GM12878 (cell line): ENCODE data around the gene TBCA. TPM values are rescaled to one million over a fixed set of nuclear protein-coding genes. Genes with fewer than 3 reads are reported as not detected.

Experiments
- ATF3 ChIP-seq: IDR thresholded peaks from 2 replicates; pipeline ENCODE4 v1.6.1; 2011; ENCODE audit warnings: low read depth, mild to moderate bottlenecking, low read length, moderate library complexity, borderline replicate concordance; ENCODE audit errors: extremely low read depth
- BACH1 ChIP-seq: fragments of 450-650 bp; IDR thresholded peaks from 2 replicates; pipeline ENCODE4 v1.6.1; 2017; ENCODE audit warnings: mild to moderate bottlenecking, borderline replicate concordance
- CEBPB ChIP-seq, 2 experiments: fragments of 150-350 bp in 1 of 2; IDR thresholded peaks; 2 replicates each; pipeline ENCODE4 v1.6.1; 2012 to 2014; ENCODE audit warnings: low read depth in 2 of 2, low read length in 2 of 2, borderline replicate concordance in 1 of 2, inconsistent platforms in 1 of 2
- CHD2 ChIP-seq: IDR thresholded peaks from 2 replicates; pipeline ENCODE4 v1.6.1; 2011; ENCODE audit warnings: low read depth, low read length, improper control_type of control experiment, borderline replicate concordance
- E4F1 ChIP-seq: fragments of 450-650 bp; IDR thresholded peaks from 2 replicates; pipeline ENCODE4 v1.6.1; 2018; ENCODE audit warnings: borderline replicate concordance, mild to moderate bottlenecking; ENCODE audit not compliant: partially characterized antibody
- EZH2 ChIP-seq: IDR thresholded peaks from 2 replicates; pipeline ENCODE4 v1.6.1; 2012; ENCODE audit warnings: low read depth, mild to moderate bottlenecking, control low read depth, inconsistent platforms, low read length, borderline replicate concordance; ENCODE audit not compliant: control insufficient read depth
- FOXM1 ChIP-seq: IDR thresholded peaks from 2 replicates; pipeline ENCODE4 v1.6.1; 2012; ENCODE audit warnings: low read depth, mild to moderate bottlenecking, inconsistent platforms, low read length, moderate library complexity
- GATAD2B ChIP-seq: fragments of 450-650 bp; conservative IDR thresholded peaks from 2 replicates; pipeline ENCODE4 v1.6.1; 2017; ENCODE audit warnings: low read depth, mild to moderate bottlenecking, moderate library complexity
- HDAC2 ChIP-seq: fragments of 200-600 bp; sonication (generic); IDR thresholded peaks from 2 replicates; pipeline ENCODE4 v1.6.1; 2017
- POLR2AphosphoS2 ChIP-seq: IDR thresholded peaks from 2 replicates; pipeline ENCODE4 v1.6.1; 2011; ENCODE audit warnings: low read depth, mild to moderate bottlenecking, low read length, improper control_type of control experiment, moderate library complexity
- POU2F2 ChIP-seq: IDR thresholded peaks from 3 replicates; pipeline ENCODE4 v1.6.1; 2011; ENCODE audit warnings: low read depth, mild to moderate bottlenecking, low read length, borderline replicate concordance
- REST ChIP-seq: IDR thresholded peaks from 2 replicates; pipeline ENCODE4 v1.6.1; 2012; ENCODE audit warnings: mild to moderate bottlenecking, low read depth, low read length
- RFX5 ChIP-seq: IDR thresholded peaks from 2 replicates; pipeline ENCODE4 v1.6.1; 2011; ENCODE audit warnings: low read depth, low read length, improper control_type of control experiment
- RUNX3 ChIP-seq: IDR thresholded peaks from 2 replicates; pipeline ENCODE4 v1.6.1; 2012; ENCODE audit warnings: low read length, inconsistent platforms
- SIX5 ChIP-seq: IDR thresholded peaks from 2 replicates; pipeline ENCODE4 v1.6.1; 2011; ENCODE audit warnings: mild to moderate bottlenecking, low read depth, low read length, moderate library complexity; ENCODE audit not compliant: severe bottlenecking
- SREBF1 ChIP-seq: IDR thresholded peaks from 2 replicates; pipeline ENCODE4 v1.6.1; 2012; ENCODE audit warnings: mild to moderate bottlenecking, low read length
- SUPT20H ChIP-seq: IDR thresholded peaks from 2 replicates; pipeline ENCODE4 v1.6.1; 2011; ENCODE audit warnings: low read depth, mild to moderate bottlenecking, low read length, moderate library complexity, borderline replicate concordance; ENCODE audit not compliant: control insufficient read depth
- SUZ12 ChIP-seq: fragments of 200-600 bp; sonication (generic); IDR thresholded peaks from one replicate; pipeline ENCODE4 v1.6.1; 2018; ENCODE audit warnings: antibody characterized with exemption, mild to moderate bottlenecking; ENCODE audit not compliant: unreplicated experiment
- TARDBP ChIP-seq: IDR thresholded peaks from 2 replicates; pipeline ENCODE4 v1.6.1; 2016; ENCODE audit warnings: borderline replicate concordance
- ZBTB4 ChIP-seq: fragments of 450-650 bp; formaldehyde crosslinking; IDR thresholded peaks from 2 replicates; pipeline ENCODE4 v1.4.0; 2022; ENCODE audit warnings: mild to moderate bottlenecking, moderate library complexity
- polyA plus RNA-seq, 11 experiments: library from polyadenylated mRNA; depleted of rRNA in 4 of 11; unstranded in 6 of 11; stranded (reverse) in 5 of 11; fragments of >200 nt; fragmentation: Nextera tagmentation in 4 of 11; fragmentation: Illumina TruSeq in 1 of 11; extraction: Ambion mirVana in 4 of 11; extraction: Trizol in 1 of 11; gene quantifications; 1 replicate in 1 of 11; 2 replicates in 10 of 11; pipeline versions ENCODE4 v1.2.1 to v1.2.3, GENCODE V29; 2011 to 2016; ENCODE audit warnings: inconsistent platforms in 2 of 11, missing spikeins in 2 of 11, low read depth in 1 of 11
- total RNA-seq, 4 experiments: library from RNA; depleted of rRNA in 3 of 4; stranded (reverse); fragments of >200 nt in 3 of 4; fragmentation: Illumina TruSeq in 1 of 4; extraction: Trizol in 1 of 4; gene quantifications; 2 replicates each; pipeline versions ENCODE4 v1.2.1 to v1.2.3, GENCODE V29; 2013 to 2021

The TBCA gene
- total and polyA plus RNA-seq, 10 of the 15 experiments (the other 5 are each of a cell fraction or from before 2014, with no cell fraction given) = 86.3 to 647 (median 294) TPM

GRCh38 chr5:77775790-77776553 lies at the start of gene TBCA (continued):
- TF ChIP-seq REST = no peak
- peak; percentile 31; the same call in 1 of the 3 replicates for TF ChIP-seq POU2F2
- TF ChIP-seq FOXM1 = no peak
- no peak for TF ChIP-seq CEBPB (IDR thresholded peaks at IDR 0.05; ENCODE audit: borderline replicate concordance in 1 of 2, low read depth in 2 of 2, low read length in 2 of 2)
- TF ChIP-seq EZH2 = no peak
- TF ChIP-seq POLR2AphosphoS2 = peak; percentile 53; the same call in 1 of the 2 replicates
- TF ChIP-seq SUPT20H = no peak
- no peak for TF ChIP-seq SIX5
- TF ChIP-seq ZBTB4 (CRISPR knock-in tag) = no peak
- no peak for TF ChIP-seq SUZ12
- TF ChIP-seq HDAC2 = no peak
- no peak for TF ChIP-seq E4F1
- peak; percentile 74 for TF ChIP-seq CHD2
- peak; percentile 80 for TF ChIP-seq BACH1
- TF ChIP-seq SREBF1 = no peak
- peak; percentile 98 for TF ChIP-seq GATAD2B
- TF ChIP-seq TARDBP = no peak
- TF ChIP-seq RFX5 = no peak
- TF ChIP-seq ATF3 = 0 out of 2 replicates have a peak, but pooled peaks have one; percentile 36
- TF ChIP-seq RUNX3 = no peak; the same call in 1 of the 2 replicates
